Uterus (tissue), 4 donors: Measurements from ENCODE around the gene BPIFB4. TPM values are rescaled to one million over a fixed set of nuclear protein-coding genes. Genes with fewer than 3 reads are reported as not detected.

Experiments used
- DNase-seq, 2 donors: peaks; one replicate each; pipeline ENCODE4 v3.0.0-alpha.2; 2019 to 2020
- H3K27ac ChIP-seq, 2 donors: fragments of 200-600 bp; sonication (generic); 1 replicate in 1 of 2; 2 replicates in 1 of 2; pipeline ENCODE4 v1.5.1; 2016 to 2018
- H3K27me3 ChIP-seq, 2 donors: fragments of 200-600 bp; sonication (generic); one replicate each; pipeline ENCODE4 v1.5.1; 2018 to 2019; ENCODE audit warnings: control low read depth in 1 of 2
- H3K36me3 ChIP-seq, 2 donors: fragments of 200-600 bp; sonication (generic); one replicate each; pipeline ENCODE4 v1.5.1; 2019; ENCODE audit warnings: control low read depth in 1 of 2
- H3K4me1 ChIP-seq, 2 donors: fragments of 200-600 bp; sonication (generic); one replicate each; pipeline ENCODE4 v1.5.1; 2018 to 2019; ENCODE audit warnings: control low read depth in 1 of 2
- H3K4me3 ChIP-seq, 2 donors: fragments of 200-600 bp; sonication (generic); 1 replicate in 1 of 2; 2 replicates in 1 of 2; pipeline ENCODE4 v1.5.1; 2018 to 2019; ENCODE audit warnings: mild to moderate bottlenecking in 1 of 2
- H3K9me3 ChIP-seq, 2 donors: fragments of 200-600 bp; sonication (generic); one replicate each; pipeline ENCODE4 v1.5.1; 2019; ENCODE audit warnings: control low read depth in 1 of 2
- CTCF ChIP-seq, 4 experiments: fragments of 200-600 bp in 2 of 4; fragments of 450-650 bp in 2 of 4; sonication (generic) in 2 of 4; IDR thresholded peaks; one replicate each; pipeline ENCODE4 v1.5.1; 2016 to 2019; ENCODE audit warnings: antibody characterized with exemption in 4 of 4, mild to moderate bottlenecking in 2 of 4, moderate library complexity in 1 of 4
- POLR2A ChIP-seq, 2 donors: fragments of 450-650 bp; IDR thresholded peaks; one replicate each; pipeline ENCODE4 v1.6.1; 2016; ENCODE audit warnings: antibody characterized with exemption in 2 of 2, mild to moderate bottlenecking in 1 of 2, moderate library complexity in 1 of 2
- intact Hi-C: fragments of 100-400 bp; cut with DNase I; formaldehyde crosslinking; loops from one replicate; pipeline ENCODE4 v1.15.1; 2023; ENCODE audit warnings: low total_unique reads
- total RNA-seq, 4 donors: library from RNA; depleted of rRNA in 3 of 4; stranded (reverse); fragments of >200 nt in 3 of 4; gene quantifications; one replicate each; pipeline versions ENCODE4 v1.1.0 to v1.2.4, GENCODE V29; 2014 to 2023
- donor health status: DM: yes; HTN: yes; CAD: no.

The BPIFB4 gene
- total RNA-seq, 4 donors from 2014 or later, result not detected

- H3K4me1 ChIP-seq, result no peaks in the 10 kb centered on the region
- no peaks in the 10 kb centered on the region for H3K9me3 ChIP-seq
- H3K27ac ChIP-seq, result no peak overlapping the region
- no peak overlapping the region for H3K4me3 ChIP-seq
- intact Hi-C loops, result no loop called here
- no peaks in the 10 kb centered on the region for H3K36me3 ChIP-seq
- no peak for DNase-seq
- no peaks in the 10 kb centered on the region for H3K27me3 ChIP-seq
- no peak for TF ChIP-seq CTCF (IDR thresholded peaks at IDR 0.05)
- TF ChIP-seq POLR2A (IDR thresholded peaks at IDR 0.05), result no peak
Observed at GRCh38 chr20:33075281-33075680, 4.2 kb upstream of the BPIFB4 start.

GRCh38 chr20:33076662-33077372 lies 2.6 kb upstream of the BPIFB4 start:
- Histone ChIP-seq H3K27ac (no peak overlapping the region), H3K36me3 (no peaks in the 10 kb centered on the region), H3K27me3 (no peaks in the 10 kb centered on the region), H3K4me3 (no peak overlapping the region), H3K9me3 (no peaks in the 10 kb centered on the region), H3K4me1 (no peaks in the 10 kb centered on the region)
- no peak for TF ChIP-seq POLR2A (IDR thresholded peaks at IDR 0.05)
- no peak for TF ChIP-seq CTCF (IDR thresholded peaks at IDR 0.05)
- DNase-seq, result no peak
- intact Hi-C loops, result no loop called here

GRCh38 chr20:33081411-33082154 lies 2.1 kb downstream of the BPIFB4 start:
- no peaks in the 10 kb centered on the region for H3K27me3 ChIP-seq
- intact Hi-C loops, result no loop called here
- no peak for DNase-seq
- H3K4me1 ChIP-seq, result no peaks in the 10 kb centered on the region
- no peaks in the 10 kb centered on the region for H3K9me3 ChIP-seq
- no peak overlapping the region for H3K27ac ChIP-seq
- H3K36me3 ChIP-seq, result no peaks in the 10 kb centered on the region
- TF ChIP-seq POLR2A (IDR thresholded peaks at IDR 0.05) (no peak), CTCF (IDR thresholded peaks at IDR 0.05) (no peak)
- no peak overlapping the region for H3K4me3 ChIP-seq

GRCh38 chr20:33082546-33082945 lies 3.1 kb downstream of the BPIFB4 start:
- no peak overlapping the region for H3K27ac ChIP-seq
- H3K4me1 ChIP-seq, result no peaks in the 10 kb centered on the region
- no peaks in the 10 kb centered on the region for H3K36me3 ChIP-seq
- no peak overlapping the region for H3K4me3 ChIP-seq
- TF ChIP-seq CTCF (IDR thresholded peaks at IDR 0.05), result no peak
- no peak for TF ChIP-seq POLR2A (IDR thresholded peaks at IDR 0.05)
- no peak for DNase-seq
- intact Hi-C loops, result no loop called here
- no peaks in the 10 kb centered on the region for H3K27me3 ChIP-seq
- H3K9me3 ChIP-seq, result no peaks in the 10 kb centered on the region
